ENCODE results near the gene MAP3K14. TPM values are rescaled to one million over a fixed set of nuclear protein-coding genes. Genes with fewer than 3 reads are reported as not detected.

MAP3K14 gene
- total RNA-seq (1 to 10 TPM; 1.2 to 7.8 TPM), polyA plus RNA-seq (1 to 10 TPM; 2.2 to 6.1 TPM)

GRCh38 chr17:45316434-45317110 is at the start of gene MAP3K14:
Gene MAP3K14, minus strand, starts transcription at chr17:45317020. Its CDS starts 26,275 bp downstream, at chr17:45290745.
- peaks cover 11 to 52% (median 38%) of the 10 kb centered on the region in 4 donors for H3K4me1 ChIP-seq (ENCODE audit: control insufficient read depth in 4 of 4, insufficient read depth in 4 of 4, low read length in 3 of 4)

DNA sequence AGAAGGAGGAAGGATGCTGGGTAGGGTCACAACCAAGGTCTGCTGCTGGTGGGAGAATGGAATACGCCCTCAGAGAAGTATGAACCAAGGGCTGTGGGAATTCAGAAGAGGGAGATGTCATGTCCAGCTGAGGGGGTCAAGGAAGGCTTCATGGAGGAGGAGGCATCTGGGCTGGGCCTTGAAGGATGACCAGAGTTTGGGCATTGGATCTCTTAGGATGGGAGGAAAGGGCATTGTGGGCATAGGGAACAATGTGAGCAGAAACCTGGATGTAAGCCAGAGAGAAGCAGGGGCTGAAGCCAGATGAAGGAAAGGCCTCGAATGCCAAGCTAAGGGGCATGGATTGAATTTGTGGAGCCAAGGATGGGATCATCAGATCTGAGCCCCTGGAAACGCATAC is 49.2 kb upstream of the MAP3K14 start:
- Histone ChIP-seq H3K9ac (ENCODE audit: low read depth in 1 of 2, low read length in 2 of 2) (no peak overlapping the region), H3K27me3 (ENCODE audit: control insufficient read depth in 4 of 4, insufficient read depth in 4 of 4, low read length in 3 of 4) (no peaks in the 10 kb centered on the region), H3K4me1 (ENCODE audit: control insufficient read depth in 4 of 4, insufficient read depth in 4 of 4, low read length in 3 of 4) (peaks cover 0 to 2% (median 1%) of the 10 kb centered on the region in 4 donors), H3K27ac (ENCODE audit: low read depth in 1 of 2, low read length in 2 of 2) (no peak overlapping the region), H3K9me3 (ENCODE audit: control insufficient read depth in 4 of 4, low read length in 3 of 4) (no peaks in the 10 kb centered on the region), H3K4me3 (ENCODE audit: low read depth in 1 of 3, low read length in 3 of 3) (no peak overlapping the region), H3K36me3 (ENCODE audit: control insufficient read depth in 4 of 4, insufficient read depth in 3 of 4, low read depth in 1 of 4, low read length in 3 of 4) (no peaks in the 10 kb centered on the region)
- TF ChIP-seq EGR1 (IDR thresholded peaks at IDR 0.05; ENCODE audit: low read depth in 2 of 2) (no peak), SP1 (IDR thresholded peaks at IDR 0.05) (no peak), GABPA (IDR thresholded peaks at IDR 0.05 in 1 of 2, conservative IDR thresholded peaks at IDR 0.05 in 1 of 2) (no peak), TAF1 (conservative IDR thresholded peaks at IDR 0.05) (no peak), HNF4A (conservative IDR thresholded peaks at IDR 0.05) (no peak), JUND (IDR thresholded peaks at IDR 0.05) (no peak), REST (IDR thresholded peaks at IDR 0.05) (no peak), CTCF (IDR thresholded peaks at IDR 0.05; ENCODE audit: low read depth, low read length, missing input control) (no peak), RXRA (IDR thresholded peaks at IDR 0.05) (no peak), ZBTB33 (IDR thresholded peaks at IDR 0.05) (no peak)
- WGBS: 95% methylated on average over 3 of the region's 3 CpGs
- DNase-seq (ENCODE audit: low spot score): no peak

More at GRCh38 chr17:45316434-45317110, at the start of gene MAP3K14:
- H3K9me3 ChIP-seq (ENCODE audit: control insufficient read depth in 4 of 4, low read length in 3 of 4): no peaks in the 10 kb centered on the region
- no peaks in the 10 kb centered on the region for H3K27me3 ChIP-seq (ENCODE audit: control insufficient read depth in 4 of 4, insufficient read depth in 4 of 4, low read length in 3 of 4)
- peak within 1 kb of the TSS; percentile 88 to 92 for H3K27ac ChIP-seq (ENCODE audit: low read depth in 1 of 2, low read length in 2 of 2)
- under 1% methylated on average over 83 of the region's 83 CpGs for WGBS
- TF ChIP-seq RAD21 (IDR thresholded peaks at IDR 0.05) (peak in 1 of 2 donors; percentile 46), HNF4A (conservative IDR thresholded peaks at IDR 0.05) (no peak), CTCF (IDR thresholded peaks at IDR 0.05; ENCODE audit: low read depth, low read length, missing input control) (peak; percentile 19)
- DNase-seq (ENCODE audit: low spot score): peak; percentile 66
- peak within 1 kb of the TSS; percentile 87 to 93 for H3K9ac ChIP-seq (ENCODE audit: low read depth in 1 of 2, low read length in 2 of 2)
- H3K36me3 ChIP-seq (ENCODE audit: control insufficient read depth in 4 of 4, insufficient read depth in 3 of 4, low read depth in 1 of 4, low read length in 3 of 4): no peaks in the 10 kb centered on the region
- peak within 1 kb of the TSS; percentile 71 to 93 (median 76) for H3K4me3 ChIP-seq (ENCODE audit: low read depth in 1 of 3, low read length in 3 of 3)

Measured in liver (tissue), 9 donors.